Heart right ventricle (tissue), 16 donors: ENCODE data around the gene DHRS4. TPM values are rescaled to one million over a fixed set of nuclear protein-coding genes. Genes with fewer than 3 reads are reported as not detected.

Experiments used
- ATAC-seq, 8 donors: fragments of 200-7000 bp; cut with Tn5 transposase; one replicate each; pipeline ENCODE4 v1.9.1; 2020; ENCODE audit warnings: mild to moderate bottlenecking in 8 of 8, moderate library complexity in 8 of 8, moderate number of reproducible peaks in 1 of 8
- DNase-seq, 2 donors: peaks; one replicate each; pipeline ENCODE4 v3.0.0-alpha.2; 2020
- H3K27ac ChIP-seq, 10 donors: fragments of 200-600 bp; sonication (generic) in 2 of 10; one replicate each; pipeline versions ENCODE4 v1.5.0 to v1.8.0; 2020 to 2022; ENCODE audit warnings: mild to moderate bottlenecking in 3 of 10
- H3K27me3 ChIP-seq, 7 donors: fragments of 200-600 bp; one replicate each; pipeline ENCODE4 v1.8.0; 2021 to 2022; ENCODE audit warnings: mild to moderate bottlenecking in 2 of 7
- H3K36me3 ChIP-seq, 9 donors: fragments of 200-600 bp; sonication (generic) in 1 of 9; one replicate each; pipeline versions ENCODE4 v1.5.0 to v1.8.0; 2020 to 2022; ENCODE audit warnings: mild to moderate bottlenecking in 2 of 9
- H3K4me1 ChIP-seq, 9 donors: fragments of 200-600 bp; sonication (generic) in 1 of 9; one replicate each; pipeline versions ENCODE4 v1.5.0 to v1.8.0; 2020 to 2022; ENCODE audit warnings: mild to moderate bottlenecking in 4 of 9
- H3K4me3 ChIP-seq, 10 donors: fragments of 200-600 bp; sonication (generic) in 2 of 10; one replicate each; pipeline versions ENCODE4 v1.5.0 to v1.8.0; 2020 to 2022; ENCODE audit warnings: mild to moderate bottlenecking in 7 of 10, moderate library complexity in 2 of 10
- H3K9me3 ChIP-seq, 11 donors: fragments of 200-600 bp in 10 of 11; sonication (generic) in 2 of 11; one replicate each; pipeline versions ENCODE4 v1.5.0 to v1.8.0; 2013 to 2022; ENCODE audit warnings: mild to moderate bottlenecking in 2 of 11, control low read depth in 1 of 11, moderate library complexity in 1 of 11
- WGBS, 2 donors: extraction: QIAGEN DNeasy Blood & Tissue Kit; methylation state at CpG; one replicate each; pipeline ENCODE4 v1.1.7; 2013; ENCODE audit warnings: inconsistent platforms in 1 of 2; 5-methylcytosine and 5-hydroxymethylcytosine counted together
- intact Hi-C, 10 donors: fragments of 100-400 bp; cut with DNase I; formaldehyde crosslinking; loops; one replicate each; pipeline versions ENCODE4 v1.11.1 to v1.14.2; 2022
- polyA plus RNA-seq, 2 donors: library from polyadenylated mRNA; stranded (reverse); fragments of 200-250 nt; gene quantifications; one replicate each; pipeline ENCODE4 v1.2.3, GENCODE V29; 2013
- total RNA-seq, 10 donors: library from RNA; stranded (reverse); fragmentation: NEBNext Ultra II Directional in 3 of 10; extraction: Animal tissue kit (Norgen Biotek cat#: 25700) in 3 of 10; gene quantifications; one replicate each; pipeline versions ENCODE4 v1.2.1 to v1.2.4, GENCODE V29; 2021 to 2023
- TF ChIP-seq, protein P1 (sequence below), 9 donors: fragments of 200-600 bp; sonication (generic) in 2 of 9; IDR thresholded peaks; one replicate each; pipeline versions ENCODE4 v1.5.0 to v1.8.0; 2021 to 2022; ENCODE audit warnings: antibody characterized with exemption in 9 of 9, mild to moderate bottlenecking in 5 of 9, moderate library complexity in 1 of 9
- donor health status: Arrhythmogenic right ventricular cardiomyopathy.
- donor health status: ischemic (EF 13 %, LVEDD 7.1; RV severe dilation, severe dysfunction).
- donor health status: healthy with polysubstance abuse.
- donor health status: DM: no; HTN: yes; CAD: no.
- donor health status: DM: no; HTN: no; CAD: no.
- donor health status: ischemic (EF 25% LVEDD 6.9; RV normal size, moderate dysfunction).
- donor health status: ischemic (EF 25% LVEDD 5.7; RV mildly dilated, moderate dysfunction).
- donor health status: healthy.
- donor health status: DM: yes; HTN: yes; CAD: no.
- donor health status: Ischemic cardiomyopathy.
- donor health status: ischemic (EF 35%, LVEDD 5.7; RV mildly dilated, moderate dysfunction).
- donor health status: nonischemic (EF 11% LVEDD 7.7; RV severe dilation, severe dysfunction).
- donor health status: DM: yes; HTN: yes; CAD: no.
- donor health status: PGD.
- donor health status: ischemic (EF 29% LVEDD 5.4; RV normal size, mild dysfunction).
- donor health status: nonischemic (EF 23%, LVEDD 6.1; RV moderate dilation, normal function).

DHRS4 gene
- total and polyA plus RNA-seq, 12 donors: 24.9 to 66.7 (median 30.9) TPM

- 90 to 97% methylated on average over 7 of the region's 7 CpGs for WGBS, 2 donors
- Histone ChIP-seq H3K27ac (no peak overlapping the region), H3K27me3 (no peaks in the 10 kb centered on the region), H3K36me3 (no peaks in the 10 kb centered on the region), H3K9me3 (no peaks in the 10 kb centered on the region), H3K4me1 (peaks cover 0 to 7% (median 0%) of the 10 kb centered on the region in 9 donors), H3K4me3 (no peak overlapping the region)
- intact Hi-C loops: loop anchor here in 6 of 10 donors (2.0 to 5.0 kb wide), 4 partner anchors 193 to 338 kb away; no protein-coding TSS in a partner anchor
- ATAC-seq (no peak), DNase-seq (no peak)
- TF ChIP-seq, protein P1, sequence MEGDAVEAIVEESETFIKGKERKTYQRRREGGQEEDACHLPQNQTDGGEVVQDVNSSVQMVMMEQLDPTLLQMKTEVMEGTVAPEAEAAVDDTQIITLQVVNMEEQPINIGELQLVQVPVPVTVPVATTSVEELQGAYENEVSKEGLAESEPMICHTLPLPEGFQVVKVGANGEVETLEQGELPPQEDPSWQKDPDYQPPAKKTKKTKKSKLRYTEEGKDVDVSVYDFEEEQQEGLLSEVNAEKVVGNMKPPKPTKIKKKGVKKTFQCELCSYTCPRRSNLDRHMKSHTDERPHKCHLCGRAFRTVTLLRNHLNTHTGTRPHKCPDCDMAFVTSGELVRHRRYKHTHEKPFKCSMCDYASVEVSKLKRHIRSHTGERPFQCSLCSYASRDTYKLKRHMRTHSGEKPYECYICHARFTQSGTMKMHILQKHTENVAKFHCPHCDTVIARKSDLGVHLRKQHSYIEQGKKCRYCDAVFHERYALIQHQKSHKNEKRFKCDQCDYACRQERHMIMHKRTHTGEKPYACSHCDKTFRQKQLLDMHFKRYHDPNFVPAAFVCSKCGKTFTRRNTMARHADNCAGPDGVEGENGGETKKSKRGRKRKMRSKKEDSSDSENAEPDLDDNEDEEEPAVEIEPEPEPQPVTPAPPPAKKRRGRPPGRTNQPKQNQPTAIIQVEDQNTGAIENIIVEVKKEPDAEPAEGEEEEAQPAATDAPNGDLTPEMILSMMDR (IDR thresholded peaks at IDR 0.05): no peak
Observed at GRCh38 chr14:23925523-23926075, 28.0 kb upstream of the DHRS4 start.

DNA sequence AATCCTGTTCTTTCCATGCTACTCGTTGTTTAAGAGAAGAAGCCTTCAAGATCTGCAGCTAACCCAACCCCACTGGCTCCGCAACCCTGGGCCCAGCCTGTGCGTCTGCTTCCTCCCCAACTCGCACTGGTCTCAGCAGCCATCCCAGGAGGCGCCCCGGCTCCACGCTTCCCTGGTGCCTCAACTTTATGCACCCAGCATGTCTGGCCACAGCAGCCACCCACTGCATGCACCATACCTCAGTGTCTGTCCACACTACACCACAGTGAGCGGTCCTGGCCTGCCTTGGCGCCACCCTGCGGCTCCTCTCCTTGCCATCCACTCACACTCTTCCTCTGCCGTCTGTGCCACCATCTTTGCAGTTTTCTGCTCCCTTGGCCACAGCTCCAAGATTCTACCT lies 27.0 kb upstream of the DHRS4 start:
- no peak overlapping the region for H3K4me3 ChIP-seq
- H3K27ac ChIP-seq: no peak overlapping the region
- intact Hi-C loops: loop anchor here in 6 of 10 donors (2.0 to 5.0 kb wide), 4 partner anchors 194 to 339 kb away; no protein-coding TSS in a partner anchor
- peak in 2 of 8 donors; percentile 22 to 38 for ATAC-seq
- DNase-seq: no peak
- 88 to 94% methylated on average over 11 of the region's 11 CpGs for WGBS, 2 donors
- no peaks in the 10 kb centered on the region for H3K36me3 ChIP-seq
- peaks cover 0 to 7% (median 0%) of the 10 kb centered on the region in 9 donors for H3K4me1 ChIP-seq
- H3K9me3 ChIP-seq: no peaks in the 10 kb centered on the region
- TF ChIP-seq, protein P1 (IDR thresholded peaks at IDR 0.05): no peak
- no peaks in the 10 kb centered on the region for H3K27me3 ChIP-seq

- H3K27me3 ChIP-seq: no peaks in the 10 kb centered on the region
- ATAC-seq (no peak), DNase-seq (no peak)
- intact Hi-C loops: loop anchor here in 8 of 10 donors (1.0 to 5.0 kb wide), 5 partner anchors 197 to 342 kb away; no protein-coding TSS in a partner anchor
- H3K9me3 ChIP-seq: no peaks in the 10 kb centered on the region
- no peaks in the 10 kb centered on the region for H3K36me3 ChIP-seq
- H3K4me1 ChIP-seq: peaks cover 0 to 7% (median 0%) of the 10 kb centered on the region in 9 donors
- H3K27ac ChIP-seq: no peak overlapping the region
- 65 to 66% methylated on average over 5 of the region's 5 CpGs for WGBS, 2 donors
- H3K4me3 ChIP-seq: no peak overlapping the region
- TF ChIP-seq, protein P1 (IDR thresholded peaks at IDR 0.05): no peak
Observed at GRCh38 chr14:23929136-23929535, 24.4 kb upstream of the DHRS4 start.

DNA sequence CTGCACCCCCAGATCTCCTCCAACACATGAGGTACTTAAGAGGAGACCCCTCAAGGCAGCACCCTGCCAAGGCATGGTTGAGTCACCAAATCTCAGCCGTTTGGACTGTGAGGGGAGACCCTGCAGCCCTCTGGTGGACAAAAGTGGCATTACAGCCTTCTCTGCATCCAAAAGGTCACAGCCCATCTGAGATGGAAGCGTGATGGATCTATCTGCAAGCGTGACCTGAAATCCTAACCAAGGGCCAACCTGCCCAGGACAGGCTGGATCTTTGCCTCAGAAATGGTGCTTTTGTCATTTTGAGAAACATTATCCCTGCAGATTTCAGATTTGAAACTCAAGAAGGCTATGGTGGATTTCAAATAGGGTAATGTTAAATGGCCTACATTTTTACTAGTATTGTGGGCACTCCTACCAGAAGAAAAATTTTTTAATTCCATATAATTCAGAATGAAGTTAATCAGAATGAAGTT lies 23.7 kb upstream of the DHRS4 start:
- Histone ChIP-seq H3K36me3 (no peaks in the 10 kb centered on the region), H3K27me3 (no peaks in the 10 kb centered on the region), H3K4me3 (no peak overlapping the region), H3K9me3 (no peaks in the 10 kb centered on the region), H3K4me1 (peaks cover 0 to 7% (median 0%) of the 10 kb centered on the region in 9 donors), H3K27ac (no peak overlapping the region)
- peak; percentile 57 to 83 for DNase-seq
- TF ChIP-seq, protein P1 (IDR thresholded peaks at IDR 0.05): peak; percentile 80 to 96 (median 92)
- WGBS, 2 donors: 6 to 9% methylated on average over 3 of the region's 3 CpGs
- ATAC-seq: peak; percentile 76 to 83 (median 80)
- intact Hi-C loops: loop anchor here (1.0 to 10.0 kb wide), 9 partner anchors 198 to 345 kb away; no protein-coding TSS in a partner anchor
